Nephron (organoid): ENCODE data around the gene PCDHA12.
"Not testable (repeated sequence)": the region's sequence is repeated elsewhere in the genome, so short reads cannot be mapped to it uniquely, and the experiment has no call there.

Experiments
- H3K27ac Mint-ChIP-seq, 3 experiments: 2 replicates each; pipeline ENCODE4 v1.8.0; 2020; ENCODE audit warnings: mixed read lengths in 3 of 3, mild to moderate bottlenecking in 2 of 3, moderate library complexity in 1 of 3
- H3K27me3 Mint-ChIP-seq: 2 replicates; pipeline ENCODE4 v1.8.0; 2021; ENCODE audit warnings: low read depth, mild to moderate bottlenecking, moderate library complexity, mixed read lengths
- H3K36me3 Mint-ChIP-seq: 2 replicates; pipeline ENCODE4 v1.8.0; 2020; ENCODE audit warnings: low read depth, mixed read lengths
- H3K4me1 Mint-ChIP-seq: 2 replicates; pipeline ENCODE4 v1.8.0; 2020; ENCODE audit warnings: mixed read lengths
- H3K4me3 Mint-ChIP-seq, 3 experiments: 2 replicates each; pipeline ENCODE4 v1.8.0; 2020; ENCODE audit warnings: mild to moderate bottlenecking in 3 of 3, mixed read lengths in 3 of 3, moderate library complexity in 2 of 3
- H3K9me3 Mint-ChIP-seq: 2 replicates; pipeline ENCODE4 v1.8.0; 2020; ENCODE audit warnings: mixed read lengths
- CTCF ChIP-seq, 3 experiments: fragments of 200-600 bp; sonication (generic); IDR thresholded peaks; one replicate each; pipeline ENCODE4 v1.5.0; 2021; ENCODE audit warnings: antibody characterized with exemption in 3 of 3; ENCODE audit not compliant: unreplicated experiment in 3 of 3

The PCDHA12 gene

GRCh38 chr5:140835622-140836510 is 39.2 kb upstream of the PCDHA12 start:
- Mint-ChIP-seq H3K36me3 (peaks cover 89% of the 10 kb centered on the region), H3K4me1 (no peaks in the 10 kb centered on the region), H3K4me3 (no peak overlapping the region), H3K27me3 (no peaks in the 10 kb centered on the region), H3K27ac (no peak overlapping the region), H3K9me3 (peaks cover 61% of the 10 kb centered on the region)
- no peak for TF ChIP-seq CTCF (IDR thresholded peaks at IDR 0.05; ENCODE audit: unreplicated experiment in 3 of 3)

GRCh38 chr5:140840978-140841962 is 33.8 kb upstream of the PCDHA12 start, which contains the start of gene PCDHA8:
TSS of gene PCDHA8 (plus strand) at chr5:140841187. CDS start at chr5:140841322, 135 bp downstream.
- H3K36me3 Mint-ChIP-seq, result peaks cover 84% of the 10 kb centered on the region
- no peaks in the 10 kb centered on the region for H3K4me1 Mint-ChIP-seq
- peaks cover 48% of the 10 kb centered on the region for H3K9me3 Mint-ChIP-seq
- no peaks in the 10 kb centered on the region for H3K27me3 Mint-ChIP-seq
- H3K4me3 Mint-ChIP-seq, result no peak within 1 kb of the TSS
- no peak for TF ChIP-seq CTCF (IDR thresholded peaks at IDR 0.05; ENCODE audit: unreplicated experiment in 3 of 3)
- H3K27ac Mint-ChIP-seq, result no peak within 1 kb of the TSS

GRCh38 chr5:140842798-140843733 is 32.0 kb upstream of the PCDHA12 start:
- no peak overlapping the region for H3K4me3 Mint-ChIP-seq
- H3K27ac Mint-ChIP-seq, result no peak overlapping the region
- H3K4me1 Mint-ChIP-seq, result no peaks in the 10 kb centered on the region
- H3K36me3 Mint-ChIP-seq, result peaks cover 86% of the 10 kb centered on the region
- no peak for TF ChIP-seq CTCF (IDR thresholded peaks at IDR 0.05; ENCODE audit: unreplicated experiment in 3 of 3)
- peaks cover 56% of the 10 kb centered on the region for H3K9me3 Mint-ChIP-seq
- no peaks in the 10 kb centered on the region for H3K27me3 Mint-ChIP-seq

- not testable (repeated sequence) for H3K27me3 Mint-ChIP-seq, H3K27ac Mint-ChIP-seq, H3K4me1 Mint-ChIP-seq, H3K4me3 Mint-ChIP-seq
- peaks cover 54% of the 10 kb centered on the region for H3K9me3 Mint-ChIP-seq
- peaks cover 78% of the 10 kb centered on the region for H3K36me3 Mint-ChIP-seq
Observed at GRCh38 chr5:140848139-140849102, 26.7 kb upstream of the PCDHA12 start, which contains the start of gene PCDHA9. TSS of gene PCDHA9 (plus strand) at chr5:140848382. CDS start at chr5:140848496, 114 bp downstream.

GRCh38 chr5:140849831-140850634 is 25.1 kb upstream of the PCDHA12 start:
- H3K27me3 Mint-ChIP-seq, H3K4me1 Mint-ChIP-seq, H3K27ac Mint-ChIP-seq, H3K4me3 Mint-ChIP-seq: not testable (repeated sequence)
- Mint-ChIP-seq H3K36me3 (peaks cover 73% of the 10 kb centered on the region), H3K9me3 (peaks cover 54% of the 10 kb centered on the region)
